Astrocyte of the spinal cord (primary cell): ENCODE data around the gene PTPN3.

Experiments
- DNase-seq: peaks from one replicate; pipeline ENCODE4 v3.0.0; 2011; ENCODE audit warnings: low read depth, low spot score
- H3K4me3 ChIP-seq: 2 replicates; pipeline ENCODE4 v1.5.1; 2011; ENCODE audit warnings: low read depth, mild to moderate bottlenecking, low read length, moderate library complexity
- in situ Hi-C: cut with HindIII; loops from 2 replicates; pipeline ENCODE4 v1.10.0; 2017; ENCODE audit warnings: low sequenced_read_pairs
- TF ChIP-seq, protein P1 (sequence below): IDR thresholded peaks from 2 replicates; pipeline ENCODE4 v1.5.1; 2012; ENCODE audit warnings: low read depth, mild to moderate bottlenecking, low read length, inconsistent platforms

Gene PTPN3

DNA sequence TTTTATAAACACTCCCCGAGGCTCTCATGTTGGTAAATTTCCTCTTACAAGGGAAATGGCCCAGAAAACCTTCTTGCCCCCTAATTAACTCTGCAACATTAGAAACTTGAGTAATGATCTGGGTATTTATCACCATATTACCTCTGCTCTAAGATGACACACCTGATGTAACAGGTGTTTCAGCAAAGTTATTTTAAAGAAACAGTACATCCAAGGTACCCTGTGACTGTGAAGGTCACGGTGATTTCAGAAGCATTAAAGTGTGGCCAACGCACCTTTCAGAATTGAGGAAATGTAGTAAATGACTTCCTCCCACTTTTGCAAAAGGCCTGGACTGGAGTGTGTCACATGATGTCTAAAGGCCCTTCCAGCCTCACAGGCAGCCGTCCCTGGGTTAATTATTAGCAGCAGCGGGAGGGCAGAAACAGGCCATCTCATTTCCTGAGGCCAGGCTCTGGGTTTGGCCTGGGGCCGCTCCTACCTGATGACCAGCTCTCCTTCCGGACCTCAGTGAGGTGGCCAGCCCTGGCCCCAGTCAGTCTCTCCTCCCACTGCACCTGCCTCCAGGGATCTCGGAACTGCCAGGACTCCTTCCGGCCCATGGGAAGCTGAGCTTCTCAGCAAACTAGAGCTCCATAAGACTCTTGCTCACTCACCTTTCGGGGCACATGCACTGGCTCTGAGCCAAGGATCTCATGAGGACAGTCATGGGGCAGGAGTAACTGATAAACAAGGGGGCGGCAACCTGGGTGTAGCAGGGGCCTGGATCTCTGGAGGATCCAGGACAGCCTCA, 20.7 kb downstream of the PTPN3 start:
- no peak for DNase-seq
- H3K4me3 ChIP-seq: no peak overlapping the region
- TF ChIP-seq, protein P1, sequence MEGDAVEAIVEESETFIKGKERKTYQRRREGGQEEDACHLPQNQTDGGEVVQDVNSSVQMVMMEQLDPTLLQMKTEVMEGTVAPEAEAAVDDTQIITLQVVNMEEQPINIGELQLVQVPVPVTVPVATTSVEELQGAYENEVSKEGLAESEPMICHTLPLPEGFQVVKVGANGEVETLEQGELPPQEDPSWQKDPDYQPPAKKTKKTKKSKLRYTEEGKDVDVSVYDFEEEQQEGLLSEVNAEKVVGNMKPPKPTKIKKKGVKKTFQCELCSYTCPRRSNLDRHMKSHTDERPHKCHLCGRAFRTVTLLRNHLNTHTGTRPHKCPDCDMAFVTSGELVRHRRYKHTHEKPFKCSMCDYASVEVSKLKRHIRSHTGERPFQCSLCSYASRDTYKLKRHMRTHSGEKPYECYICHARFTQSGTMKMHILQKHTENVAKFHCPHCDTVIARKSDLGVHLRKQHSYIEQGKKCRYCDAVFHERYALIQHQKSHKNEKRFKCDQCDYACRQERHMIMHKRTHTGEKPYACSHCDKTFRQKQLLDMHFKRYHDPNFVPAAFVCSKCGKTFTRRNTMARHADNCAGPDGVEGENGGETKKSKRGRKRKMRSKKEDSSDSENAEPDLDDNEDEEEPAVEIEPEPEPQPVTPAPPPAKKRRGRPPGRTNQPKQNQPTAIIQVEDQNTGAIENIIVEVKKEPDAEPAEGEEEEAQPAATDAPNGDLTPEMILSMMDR: no peak
- in situ Hi-C loops: no loop called here

DNA sequence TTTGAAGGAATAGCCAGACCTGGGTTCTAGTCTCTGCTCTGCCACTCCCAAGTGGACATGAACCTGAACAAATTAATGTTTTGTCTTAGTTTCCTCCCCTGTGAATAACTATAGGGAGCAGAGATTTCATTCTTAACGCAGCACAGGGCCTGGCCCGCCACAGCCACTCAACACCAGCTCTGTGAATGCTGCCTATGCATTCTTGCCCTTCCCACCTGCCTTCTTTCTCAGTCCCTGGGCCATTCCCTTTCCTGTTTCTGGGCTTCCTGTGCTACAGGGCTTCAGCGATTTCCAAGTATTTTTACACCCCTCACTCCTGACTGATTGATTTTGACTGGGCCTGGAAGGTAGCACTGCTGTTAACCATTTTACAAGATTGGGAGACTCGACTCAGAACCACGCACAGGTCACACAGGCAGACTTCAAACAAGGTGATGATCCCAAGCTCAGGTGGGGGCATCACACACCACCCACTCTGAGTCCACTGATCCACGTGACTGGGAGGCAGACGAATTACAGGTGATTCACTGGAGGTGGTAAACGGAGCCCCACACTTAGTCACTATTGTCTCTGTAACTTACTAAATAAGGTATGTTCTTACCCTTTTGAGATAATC, 21.4 kb downstream of the PTPN3 start:
- in situ Hi-C loops: no loop called here
- no peak overlapping the region for H3K4me3 ChIP-seq
- DNase-seq: no peak
- TF ChIP-seq, protein P1: no peak

- no peak for DNase-seq
- in situ Hi-C loops: no loop called here
- no peak overlapping the region for H3K4me3 ChIP-seq
- TF ChIP-seq, protein P1: no peak
These were observed 22.6 kb downstream of the PTPN3 start for GRCh38 chr9:109475526-109475925.

GRCh38 chr9:109474944-109475343, 23.2 kb downstream of the PTPN3 start:
- H3K4me3 ChIP-seq: no peak overlapping the region
- in situ Hi-C loops: no loop called here
- TF ChIP-seq, protein P1: no peak
- DNase-seq: no peak

GRCh38 chr9:109474170-109474569, 23.9 kb downstream of the PTPN3 start:
- in situ Hi-C loops: no loop called here
- DNase-seq: no peak
- TF ChIP-seq, protein P1: no peak
- no peak overlapping the region for H3K4me3 ChIP-seq

DNA sequence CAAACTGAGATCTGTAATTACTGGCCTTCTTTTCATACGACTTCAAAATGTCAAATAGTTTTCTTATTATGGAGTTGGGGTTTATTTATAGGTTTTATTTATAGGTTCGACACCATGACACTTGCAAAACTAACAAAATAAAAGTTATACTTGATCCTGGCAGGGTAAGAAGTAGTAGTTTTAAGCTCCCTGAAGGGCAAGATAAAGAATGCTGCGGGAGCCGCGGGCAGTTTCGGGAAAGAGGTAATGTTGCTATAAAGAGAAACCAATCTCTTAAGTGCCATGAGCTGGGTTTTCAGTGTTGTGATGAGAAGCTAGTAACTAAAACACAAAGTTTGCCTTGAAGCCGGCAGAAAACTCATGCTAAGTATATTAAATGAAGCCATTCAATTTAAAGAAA, 24.8 kb downstream of the PTPN3 start:
- in situ Hi-C loops: no loop called here
- no peak for DNase-seq
- TF ChIP-seq, protein P1: no peak
- H3K4me3 ChIP-seq: no peak overlapping the region
